T-helper 22 cell (primary cell): Measurements from ENCODE around the gene TBXT.
"Not testable (repeated sequence)": the region's sequence is repeated elsewhere in the genome, so short reads cannot be mapped to it uniquely, and the experiment has no call there.

Source experiments
- DNase-seq: peaks from one replicate; pipeline ENCODE4 v3.0.0-alpha.2; 2020; ENCODE audit warnings: low read depth

The TBXT gene

GRCh38 chr6:166169549-166170421 is 2.1 kb upstream of the TBXT start:
- no peak for DNase-seq

- DNase-seq, result no peak
Observed at GRCh38 chr6:166168616-166169548, 1.2 kb upstream of the TBXT start.

GRCh38 chr6:166167258-166167731 is 356 bp downstream of the TBXT start:
- DNase-seq, result no peak

- no peak for DNase-seq
Observed at GRCh38 chr6:166166314-166167257, 1.1 kb downstream of the TBXT start.

- no peak for DNase-seq
Observed at GRCh38 chr6:166165558-166166313, 1.9 kb downstream of the TBXT start.

GRCh38 chr6:166162599-166163342 is 4.9 kb downstream of the TBXT start:
- DNase-seq, result no peak

- DNase-seq, result no peak
Observed at GRCh38 chr6:166157930-166158617, 9.6 kb downstream of the TBXT start.

GRCh38 chr6:166156942-166157341 is 10.7 kb downstream of the TBXT start:
- DNase-seq, result no peak

GRCh38 chr6:166153966-166154365 is 13.7 kb downstream of the TBXT start:
- DNase-seq, result no peak

GRCh38 chr6:166152660-166153059 is 15.0 kb downstream of the TBXT start:
- no peak for DNase-seq

GRCh38 chr6:166151798-166152197 is 15.9 kb downstream of the TBXT start:
- DNase-seq, result no peak

GRCh38 chr6:166145751-166146150 is 21.9 kb downstream of the TBXT start:
- no peak for DNase-seq

GRCh38 chr6:166143011-166143410 is 24.6 kb downstream of the TBXT start:
- no peak for DNase-seq

GRCh38 chr6:166127624-166128472 is 39.8 kb downstream of the TBXT start:
- DNase-seq, result no peak

- DNase-seq, result not testable (repeated sequence)
Observed at GRCh38 chr6:166123115-166123514, 44.5 kb downstream of the TBXT start.

- DNase-seq, result no peak
Observed at GRCh38 chr6:166121726-166122125, 45.9 kb downstream of the TBXT start.

GRCh38 chr6:166119116-166119911 is 48.3 kb downstream of the TBXT start:
- DNase-seq, result no peak

GRCh38 chr6:166115609-166116008 is 52.0 kb downstream of the TBXT start:
- no peak for DNase-seq
